Cardiac fibroblast (primary cell): ENCODE data around the gene MBD3.

Experiments used
- DNase-seq, 2 donors: peaks; one replicate each; pipeline versions ENCODE4 v3.0.0 to v3.0.0-alpha.2; 2010; ENCODE audit warnings: low read depth in 2 of 2
- H3K4me3 ChIP-seq, 2 donors: replicated peaks in 1 of 2; 1 replicate in 1 of 2; 2 replicates in 1 of 2; pipeline ENCODE4 v1.5.1; 2011; ENCODE audit warnings: low read depth in 2 of 2, low read length in 2 of 2, mild to moderate bottlenecking in 2 of 2, moderate library complexity in 1 of 2
- CTCF ChIP-seq: IDR thresholded peaks from one replicate; pipeline ENCODE4 v1.5.1; 2011; ENCODE audit warnings: low read depth, mild to moderate bottlenecking, low read length, inconsistent platforms

The MBD3 gene

GRCh38 chr19:1524972-1525325 is 67.7 kb downstream of the MBD3 start:
- TF ChIP-seq CTCF = no peak
- DNase-seq = no peak
- no peak overlapping the region for H3K4me3 ChIP-seq

- no peak overlapping the region for H3K4me3 ChIP-seq
- no peak for TF ChIP-seq CTCF
- no peak for DNase-seq
These were observed 68.2 kb downstream of the MBD3 start for GRCh38 chr19:1524287-1524971.
